ENCODE data around the gene ZSCAN29.
A peak's percentile ranks its signal among the peaks of the same experiment; 100 is the strongest.

Gene ZSCAN29

DNA sequence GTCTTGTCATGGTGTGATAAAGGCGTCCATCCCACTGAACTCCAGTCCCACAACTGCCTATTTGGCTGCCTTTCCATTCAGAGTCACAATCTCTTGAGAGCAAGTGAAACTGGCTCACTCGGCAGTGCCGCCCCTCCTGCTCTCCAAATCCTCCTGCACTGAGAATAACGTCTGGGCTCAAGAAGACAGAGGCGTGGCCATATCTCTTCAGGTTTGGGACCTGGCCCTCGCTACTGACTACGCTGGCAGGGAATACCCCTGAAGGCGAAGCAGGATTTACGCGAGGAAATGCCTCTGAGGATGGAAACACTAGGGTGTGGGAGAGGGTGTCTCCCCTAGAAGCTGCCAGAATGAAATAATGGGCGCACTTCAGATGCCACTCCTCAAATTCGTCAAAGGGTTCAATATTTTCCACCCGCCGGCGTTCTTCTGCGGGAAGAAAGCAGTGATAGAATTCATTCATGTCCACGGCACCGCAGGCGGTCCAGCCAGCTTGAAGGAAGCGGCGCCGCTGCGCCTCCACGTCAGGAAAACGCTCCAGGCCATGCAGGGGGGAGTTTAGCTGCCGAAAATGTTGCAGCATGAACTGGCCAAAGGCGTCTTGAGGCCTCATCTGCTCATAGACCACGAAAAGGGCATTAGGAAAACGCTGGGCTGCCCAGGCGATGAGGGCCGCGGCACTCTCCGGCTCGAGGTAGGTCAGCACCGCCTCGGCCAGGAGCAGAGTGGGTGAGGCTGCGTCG is 41.5 kb downstream of the ZSCAN29 start:
- Histone ChIP-seq H2AFZ (ENCODE audit: low read length) (no peak overlapping the region; the same call in 1 of the 2 replicates), H3K27ac (ENCODE audit: low read depth, low read length, poor library complexity, severe bottlenecking) (peak overlapping the region; percentile 74), H3K9me2 (ENCODE audit: low read depth, low read length) (no peaks in the 10 kb centered on the region), H3K36me3 (ENCODE audit: insufficient read depth, low read length) (peaks cover 31% of the 10 kb centered on the region), H3K4me1 (ENCODE audit: insufficient read depth, low read length, severe bottlenecking) (peaks cover 28% of the 10 kb centered on the region), H3K9ac (ENCODE audit: low read length) (peak overlapping the region; percentile 85), H3K4me2 (ENCODE audit: low read length) (peak overlapping the region; percentile 69), H3K27me3 (ENCODE audit: insufficient read depth, low read length) (no peaks in the 10 kb centered on the region), H4K20me1 (ENCODE audit: insufficient read depth, low read length) (no peaks in the 10 kb centered on the region), H3F3A (ENCODE audit: insufficient read depth, low read length) (no peaks in the 10 kb centered on the region), H3K9me3 (ENCODE audit: low read length) (no peaks in the 10 kb centered on the region), H3K79me2 (ENCODE audit: insufficient read depth, low read length) (no peaks in the 10 kb centered on the region), H3K4me3 (ENCODE audit: low read depth, low read length, poor library complexity, severe bottlenecking) (peak overlapping the region; percentile 75)
- TF ChIP-seq EZH2 (IDR thresholded peaks at IDR 0.05; ENCODE audit: borderline replicate concordance, low read length) = no peak
- TF ChIP-seq, protein P1, sequence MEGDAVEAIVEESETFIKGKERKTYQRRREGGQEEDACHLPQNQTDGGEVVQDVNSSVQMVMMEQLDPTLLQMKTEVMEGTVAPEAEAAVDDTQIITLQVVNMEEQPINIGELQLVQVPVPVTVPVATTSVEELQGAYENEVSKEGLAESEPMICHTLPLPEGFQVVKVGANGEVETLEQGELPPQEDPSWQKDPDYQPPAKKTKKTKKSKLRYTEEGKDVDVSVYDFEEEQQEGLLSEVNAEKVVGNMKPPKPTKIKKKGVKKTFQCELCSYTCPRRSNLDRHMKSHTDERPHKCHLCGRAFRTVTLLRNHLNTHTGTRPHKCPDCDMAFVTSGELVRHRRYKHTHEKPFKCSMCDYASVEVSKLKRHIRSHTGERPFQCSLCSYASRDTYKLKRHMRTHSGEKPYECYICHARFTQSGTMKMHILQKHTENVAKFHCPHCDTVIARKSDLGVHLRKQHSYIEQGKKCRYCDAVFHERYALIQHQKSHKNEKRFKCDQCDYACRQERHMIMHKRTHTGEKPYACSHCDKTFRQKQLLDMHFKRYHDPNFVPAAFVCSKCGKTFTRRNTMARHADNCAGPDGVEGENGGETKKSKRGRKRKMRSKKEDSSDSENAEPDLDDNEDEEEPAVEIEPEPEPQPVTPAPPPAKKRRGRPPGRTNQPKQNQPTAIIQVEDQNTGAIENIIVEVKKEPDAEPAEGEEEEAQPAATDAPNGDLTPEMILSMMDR (IDR thresholded peaks at IDR 0.05; ENCODE audit: low read length) = no peak

DNA sequence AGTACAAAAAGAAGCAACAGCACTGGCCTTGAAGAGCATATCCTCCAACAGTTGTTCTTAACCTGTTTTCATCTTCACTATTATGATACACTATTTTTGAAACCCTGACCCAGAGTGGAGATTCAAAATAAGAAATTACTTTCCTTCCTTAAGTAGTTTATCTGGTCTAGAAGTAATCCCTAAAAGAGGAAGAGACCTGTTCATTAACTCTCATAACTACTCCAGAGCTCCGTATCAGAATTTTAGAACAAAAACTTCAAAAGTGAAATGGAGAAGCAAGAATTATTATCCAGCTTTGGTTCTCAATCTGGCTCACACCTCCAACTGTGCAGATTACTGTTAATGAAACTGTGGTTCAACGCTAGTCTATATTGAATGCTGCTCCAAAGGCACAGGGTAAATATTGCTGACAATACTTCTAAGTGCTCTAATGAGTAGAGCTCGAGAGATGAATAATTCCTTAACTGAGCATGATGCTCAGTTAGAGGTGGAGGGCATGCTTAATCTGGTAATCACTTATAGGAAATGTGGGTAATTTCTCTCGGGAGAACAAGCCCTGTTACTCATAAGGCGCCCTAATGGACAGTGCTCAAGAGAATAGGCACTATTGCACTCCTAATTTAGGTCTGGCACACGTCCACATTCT is 45.7 kb downstream of the ZSCAN29 start:
- Histone ChIP-seq H3K27ac (ENCODE audit: low read depth, low read length, poor library complexity, severe bottlenecking) (no peak overlapping the region), H3F3A (ENCODE audit: insufficient read depth, low read length) (no peaks in the 10 kb centered on the region), H3K36me3 (ENCODE audit: insufficient read depth, low read length) (peaks cover 22% of the 10 kb centered on the region), H2AFZ (ENCODE audit: low read length) (no peak overlapping the region), H3K4me3 (ENCODE audit: low read depth, low read length, poor library complexity, severe bottlenecking) (no peak overlapping the region), H4K20me1 (ENCODE audit: insufficient read depth, low read length) (no peaks in the 10 kb centered on the region), H3K79me2 (ENCODE audit: insufficient read depth, low read length) (no peaks in the 10 kb centered on the region), H3K9ac (ENCODE audit: low read length) (no peak overlapping the region), H3K4me1 (ENCODE audit: insufficient read depth, low read length, severe bottlenecking) (peaks cover 15% of the 10 kb centered on the region), H3K9me2 (ENCODE audit: low read depth, low read length) (no peaks in the 10 kb centered on the region), H3K9me3 (ENCODE audit: low read length) (no peaks in the 10 kb centered on the region), H3K27me3 (ENCODE audit: insufficient read depth, low read length) (no peaks in the 10 kb centered on the region), H3K4me2 (ENCODE audit: low read length) (no peak overlapping the region)
- no peak for TF ChIP-seq EZH2 (IDR thresholded peaks at IDR 0.05; ENCODE audit: borderline replicate concordance, low read length)

DNA sequence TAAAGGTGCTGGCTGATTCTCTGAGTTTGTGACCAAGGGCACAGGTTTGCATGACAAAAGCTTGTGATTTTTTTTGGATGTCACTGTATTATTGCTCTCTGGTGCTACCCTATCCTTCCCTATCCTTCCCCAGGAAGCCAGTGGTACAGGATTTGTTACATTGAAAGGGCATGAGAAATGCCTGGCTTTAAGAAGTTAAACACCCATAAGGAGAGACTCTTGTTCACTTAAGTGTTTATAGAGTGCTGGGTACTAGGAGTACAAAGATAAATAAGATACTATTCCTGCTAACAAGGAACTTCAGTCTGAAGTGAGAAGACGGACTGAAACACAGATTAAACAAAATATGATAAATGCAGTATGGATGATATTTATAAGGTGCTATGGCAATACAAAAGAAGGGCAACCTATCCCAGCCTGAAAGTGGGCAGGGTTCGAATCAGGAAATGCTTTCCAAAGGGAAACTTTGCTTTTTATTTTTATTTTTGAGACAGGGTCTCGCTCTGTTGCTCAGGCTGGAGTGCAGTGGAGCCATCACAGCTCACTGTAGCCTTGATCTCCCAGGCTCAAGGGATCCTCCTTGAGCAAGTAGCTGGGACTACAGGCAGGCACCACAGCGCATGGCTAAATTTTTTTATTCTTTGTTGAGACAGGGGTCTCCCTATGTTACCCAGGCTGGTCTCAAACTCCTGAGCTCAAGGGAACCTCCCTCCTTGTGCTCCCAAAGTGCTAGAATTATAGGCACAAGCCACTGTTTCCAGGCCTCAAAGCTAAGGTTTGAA is 51.7 kb downstream of the ZSCAN29 start:
- H3K9me2 ChIP-seq (ENCODE audit: low read depth, low read length) = no peaks in the 10 kb centered on the region
- no peaks in the 10 kb centered on the region for H3F3A ChIP-seq (ENCODE audit: insufficient read depth, low read length)
- no peaks in the 10 kb centered on the region for H3K4me1 ChIP-seq (ENCODE audit: insufficient read depth, low read length, severe bottlenecking)
- H3K4me3 ChIP-seq (ENCODE audit: low read depth, low read length, poor library complexity, severe bottlenecking) = no peak overlapping the region
- H2AFZ ChIP-seq (ENCODE audit: low read length) = no peak overlapping the region
- H3K36me3 ChIP-seq (ENCODE audit: insufficient read depth, low read length) = no peaks in the 10 kb centered on the region
- no peak overlapping the region for H3K9ac ChIP-seq (ENCODE audit: low read length)
- no peaks in the 10 kb centered on the region for H3K9me3 ChIP-seq (ENCODE audit: low read length)
- no peaks in the 10 kb centered on the region for H4K20me1 ChIP-seq (ENCODE audit: insufficient read depth, low read length)
- no peaks in the 10 kb centered on the region for H3K27me3 ChIP-seq (ENCODE audit: insufficient read depth, low read length)
- TF ChIP-seq, protein P1 (IDR thresholded peaks at IDR 0.05; ENCODE audit: low read length) = no peak
- no peak for TF ChIP-seq EZH2 (IDR thresholded peaks at IDR 0.05; ENCODE audit: borderline replicate concordance, low read length)
- H3K4me2 ChIP-seq (ENCODE audit: low read length) = no peak overlapping the region
- H3K27ac ChIP-seq (ENCODE audit: low read depth, low read length, poor library complexity, severe bottlenecking) = no peak overlapping the region
- no peaks in the 10 kb centered on the region for H3K79me2 ChIP-seq (ENCODE audit: insufficient read depth, low read length)
